Measurements from ENCODE around the gene SH2D3A.

Gene SH2D3A

DNA sequence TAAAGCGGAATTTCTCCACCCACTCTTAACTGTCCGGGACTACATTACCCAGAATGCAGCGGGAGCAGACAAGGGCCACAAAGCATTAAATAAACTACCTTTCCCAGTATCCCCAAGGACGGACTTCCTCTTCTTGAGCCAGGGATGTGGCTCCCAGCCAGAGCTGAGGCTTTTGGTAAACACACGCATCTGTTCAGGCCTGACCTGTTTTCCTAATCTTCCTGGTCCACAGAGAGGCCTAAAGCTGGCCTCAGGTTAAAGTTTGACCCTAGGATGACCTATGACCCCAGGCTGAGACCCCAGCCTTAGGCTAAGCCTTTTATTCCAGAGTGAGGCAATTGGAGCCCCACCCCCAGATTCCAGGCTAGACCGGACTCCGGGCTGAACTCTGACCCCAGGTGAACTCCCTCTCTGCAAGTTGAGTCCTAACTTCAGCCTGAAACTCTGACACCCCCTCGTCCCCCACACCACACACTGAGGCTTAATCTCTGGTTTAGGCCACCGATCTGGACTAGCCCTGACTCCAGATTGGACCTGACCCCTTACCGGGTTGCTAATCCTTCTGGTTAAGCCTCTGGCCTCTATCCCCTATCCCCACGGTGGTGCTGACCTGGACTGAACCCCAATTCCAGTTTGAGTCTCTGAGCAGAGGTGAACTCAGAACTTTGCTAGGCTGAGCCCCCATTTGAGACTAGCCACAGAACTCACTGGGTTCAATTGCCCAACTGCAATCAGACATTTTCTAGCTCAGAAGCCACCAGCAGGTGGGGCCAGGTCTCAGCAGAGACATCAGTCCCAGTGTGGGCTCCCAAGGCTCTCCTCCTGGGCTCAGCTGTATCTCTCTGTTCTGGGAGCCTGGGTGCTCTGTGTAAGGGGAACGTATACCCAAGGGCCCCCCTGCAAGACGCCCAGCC, 29.1 kb downstream of the SH2D3A start:
- peak; percentile 81 for DNase-seq (ENCODE audit: low spot score)

GRCh38 chr19:6737284-6737872, 29.9 kb downstream of the SH2D3A start, which contains the start of gene GPR108:
TSS of gene GPR108 (minus strand) at chr19:6737580. CDS start at chr19:6737576, 4 bp downstream.
- DNase-seq (ENCODE audit: low spot score) = peak; percentile 100

DNA sequence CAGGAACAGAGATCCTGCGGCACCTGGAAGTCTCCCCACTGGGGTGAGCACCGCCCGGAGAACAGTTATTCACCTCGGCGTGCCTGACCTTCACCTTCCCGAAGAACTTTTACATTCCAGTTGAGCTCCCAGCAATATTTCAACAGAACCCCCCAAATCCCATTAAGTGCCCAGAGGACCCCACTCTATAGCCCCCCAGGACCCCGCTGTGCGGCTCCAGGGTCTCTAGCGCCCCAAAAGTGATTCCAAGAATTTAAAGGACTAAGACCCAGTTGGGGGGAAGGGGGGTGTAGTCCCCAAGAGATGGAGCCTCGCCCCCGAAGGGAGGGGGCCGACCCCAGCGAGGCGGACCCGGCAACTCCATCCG, 30.3 kb downstream of the SH2D3A start:
- DNase-seq (ENCODE audit: low spot score) = no peak

DNA sequence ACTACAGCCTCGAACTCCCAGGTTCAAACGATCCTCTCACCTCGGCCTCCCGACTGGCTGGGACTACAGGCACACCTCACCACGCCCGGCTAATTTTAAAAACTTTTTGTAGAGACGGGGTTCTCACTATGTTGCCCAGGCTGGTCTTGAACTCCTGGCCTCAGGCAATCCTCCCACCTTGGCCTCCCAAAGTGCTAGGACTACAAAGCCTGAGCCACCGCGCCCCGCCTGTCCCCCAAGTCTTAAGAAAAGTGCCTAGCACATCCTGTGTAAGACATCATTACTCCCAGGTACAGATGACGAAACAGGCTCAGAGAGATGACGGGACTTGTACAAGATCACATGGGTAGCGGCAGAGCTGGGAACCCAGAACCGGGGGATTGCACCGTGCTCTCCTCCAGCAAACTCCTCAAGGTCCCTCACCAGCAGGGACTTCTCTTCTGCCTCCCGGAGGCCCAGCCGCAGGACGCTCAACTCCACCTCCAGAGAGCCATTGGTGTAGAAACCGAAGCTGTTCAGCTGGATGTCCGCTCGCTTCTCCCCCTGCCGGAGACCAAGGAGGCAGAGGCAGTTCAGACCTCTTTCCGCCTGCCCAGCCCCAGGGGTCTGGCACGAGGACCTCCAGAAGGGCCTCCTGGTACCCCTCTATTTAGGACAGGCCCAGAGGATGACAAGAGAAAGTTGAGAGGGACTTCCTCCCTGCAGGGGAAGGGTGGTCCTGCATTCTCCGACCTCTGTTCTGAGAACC, 30.9 kb downstream of the SH2D3A start:
- peak; percentile 80 for DNase-seq (ENCODE audit: low spot score)

GRCh38 chr19:6735181-6735911, 31.9 kb downstream of the SH2D3A start:
- no peak for DNase-seq (ENCODE audit: low spot score)

GRCh38 chr19:6734096-6734696, 33.0 kb downstream of the SH2D3A start:
- no peak for DNase-seq (ENCODE audit: low spot score)

GRCh38 chr19:6733338-6734095, 33.7 kb downstream of the SH2D3A start:
- DNase-seq (ENCODE audit: low spot score) = no peak

DNA sequence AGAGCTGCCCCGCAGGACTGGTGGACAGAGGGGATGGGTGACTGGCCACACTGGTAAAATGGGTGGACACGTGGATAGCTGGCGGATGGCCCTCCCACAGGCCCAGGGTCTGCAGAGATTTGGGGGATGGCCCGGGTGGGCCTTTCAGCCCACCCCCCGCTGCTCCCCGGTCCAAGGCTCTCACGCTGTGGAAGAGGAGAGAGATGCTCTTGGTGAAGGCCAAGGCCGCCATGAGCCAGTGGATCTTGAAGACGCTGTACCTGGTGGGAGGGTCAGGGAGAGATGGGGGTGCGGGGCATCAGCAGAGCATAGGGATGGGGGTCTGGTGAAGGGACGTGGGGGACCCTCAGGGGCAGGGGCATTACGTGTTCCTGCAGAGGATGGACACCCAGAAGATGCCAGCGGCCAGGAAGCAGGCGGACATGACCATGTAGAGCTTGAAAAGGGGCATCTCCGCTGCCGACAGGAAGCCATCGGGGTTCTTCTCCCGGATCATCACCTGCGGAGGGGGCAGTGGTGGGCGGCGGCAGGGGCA, 34.4 kb downstream of the SH2D3A start:
- no peak for DNase-seq (ENCODE audit: low spot score)

DNA sequence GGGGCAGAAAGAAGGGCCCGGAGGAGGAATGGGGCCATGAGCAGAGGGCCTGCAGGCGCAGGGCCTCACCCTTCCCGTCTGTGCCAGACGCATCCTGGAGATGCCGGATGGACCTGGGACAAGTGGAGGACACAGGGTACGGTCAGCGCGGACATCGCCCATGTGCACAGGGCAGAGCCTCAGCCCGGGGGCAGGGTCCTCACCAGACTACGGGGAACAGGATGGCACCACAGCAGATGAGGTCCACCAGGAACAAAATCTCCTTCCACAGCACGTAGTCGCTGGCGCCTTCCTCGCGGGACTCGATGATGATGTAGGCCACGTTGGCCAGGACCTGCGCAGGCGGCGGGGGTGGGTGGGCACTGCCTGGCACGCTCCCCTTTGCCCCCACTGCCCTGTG, 35.4 kb downstream of the SH2D3A start:
- DNase-seq (ENCODE audit: low spot score) = no peak

GRCh38 chr19:6730941-6731670, 36.1 kb downstream of the SH2D3A start:
- DNase-seq (ENCODE audit: low spot score) = no peak

GRCh38 chr19:6730153-6730804, 37.0 kb downstream of the SH2D3A start:
- no peak for DNase-seq (ENCODE audit: low spot score)

- DNase-seq (ENCODE audit: low spot score) = no peak
Observed at GRCh38 chr19:6729573-6730152, 37.6 kb downstream of the SH2D3A start.

DNA sequence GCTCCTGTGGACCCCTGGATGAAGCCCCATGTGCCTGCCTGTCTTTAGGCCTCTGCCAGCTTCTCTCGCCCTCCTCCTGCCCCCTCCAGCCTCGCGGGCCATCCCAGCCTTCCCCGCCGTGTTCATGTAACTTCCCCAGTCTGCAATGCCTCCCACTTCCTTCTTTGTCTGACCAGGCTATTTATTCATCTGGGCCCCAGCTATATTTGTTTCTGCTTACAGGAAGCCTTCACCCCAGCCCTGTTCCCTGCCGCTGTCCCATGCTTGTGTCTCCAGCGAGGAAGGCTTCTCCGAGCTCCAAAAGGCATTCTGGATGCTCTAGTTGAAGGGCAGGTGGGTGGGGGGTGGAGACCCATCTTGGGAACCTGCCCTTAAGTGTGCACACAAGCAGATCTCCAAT, 38.9 kb downstream of the SH2D3A start:
- DNase-seq (ENCODE audit: low spot score) = no peak

- DNase-seq (ENCODE audit: low spot score) = no peak
Observed at GRCh38 chr19:6725513-6726231, 41.6 kb downstream of the SH2D3A start.

DNA sequence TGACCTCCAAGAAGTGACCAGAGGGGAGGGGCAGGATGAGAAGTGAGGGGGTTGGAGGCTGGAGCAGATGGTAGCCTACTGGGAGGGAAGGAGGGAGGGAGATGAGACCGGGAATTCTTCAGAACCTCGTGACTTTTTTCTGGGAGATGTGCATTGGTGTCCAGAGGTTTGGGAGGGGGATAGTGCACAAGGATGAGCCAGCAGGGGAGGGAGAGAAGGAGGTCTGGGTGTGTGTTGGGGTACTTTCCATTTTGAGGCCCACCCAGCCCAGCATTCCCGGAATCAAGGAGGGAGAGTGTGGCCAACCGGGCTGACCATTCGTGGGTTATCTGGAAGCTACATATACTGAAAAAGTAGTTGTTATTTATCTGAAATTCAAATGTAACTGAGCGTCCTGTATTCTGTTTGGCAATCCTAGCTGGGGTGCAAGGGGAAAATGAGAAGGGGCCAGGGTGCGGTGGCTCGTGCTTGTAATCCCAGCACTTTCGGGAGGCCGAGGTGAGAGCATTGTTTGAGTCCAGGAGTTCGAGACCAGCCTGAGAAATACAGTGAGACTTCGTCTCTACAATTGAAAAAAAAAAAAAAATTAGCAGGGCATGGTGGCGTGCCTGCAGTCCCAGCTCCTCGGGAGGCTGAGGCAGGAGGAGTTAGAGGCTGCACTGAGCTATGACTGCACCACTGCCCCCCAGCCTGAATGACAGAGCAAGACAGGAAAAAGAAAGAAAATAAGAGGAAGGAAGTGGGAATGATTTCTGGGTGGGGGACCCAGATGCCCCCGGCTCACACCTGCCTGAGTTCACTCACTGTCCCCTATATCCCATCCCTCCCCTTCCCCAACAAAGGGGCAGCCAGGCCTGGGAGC, 42.4 kb downstream of the SH2D3A start:
- DNase-seq (ENCODE audit: low spot score) = no peak

GRCh38 chr19:6723738-6724137, 43.5 kb downstream of the SH2D3A start:
- no peak for DNase-seq (ENCODE audit: low spot score)

GRCh38 chr19:6723108-6723618, 44.1 kb downstream of the SH2D3A start:
- no peak for DNase-seq (ENCODE audit: low spot score)
